NOMO-1 (cell line): ENCODE measurements around the gene F10.
A peak's percentile ranks its signal among the peaks of the same experiment; 100 is the strongest.

ENCODE experiments used
- DNase-seq, 2 experiments: peaks; one replicate each; lab custom pipeline; 2025; ENCODE audit not compliant: unreplicated experiment in 2 of 2; lab: John Stamatoyannopoulos, UW

F10 gene

GRCh38 chr13:113187883-113188665, 65.5 kb downstream of the F10 start:
- DNase-seq: no peak

GRCh38 chr13:113190181-113190580, 67.6 kb downstream of the F10 start:
- no peak for DNase-seq

- no peak for DNase-seq
Measured at GRCh38 chr13:113192279-113192678, 69.7 kb downstream of the F10 start.

- peak in 1 of 2 experiments; percentile 21 for DNase-seq
Measured at GRCh38 chr13:113192902-113193301, 70.3 kb downstream of the F10 start.

GRCh38 chr13:113195360-113195759, 72.8 kb downstream of the F10 start:
- DNase-seq: no peak

- DNase-seq: no peak
Measured at GRCh38 chr13:113196970-113197737, 74.6 kb downstream of the F10 start.
